SK-N-SH (cell line): ENCODE results near the gene LRMDA.

ENCODE experiments used
- CHD2 ChIP-seq: fragments of 150-350 bp; IDR thresholded peaks from 2 replicates; pipeline ENCODE4 v1.6.1; 2018; ENCODE audit warnings: low read length; ENCODE audit not compliant: partially characterized antibody
- CTCF ChIP-seq: fragments of 200-600 bp; sonication (generic); IDR thresholded peaks from 2 replicates; pipeline ENCODE4 v1.6.1; 2017; ENCODE audit warnings: antibody characterized with exemption, mild to moderate bottlenecking, moderate library complexity
- EZH2phosphoT487 ChIP-seq: fragments of 200-600 bp; sonication (generic); IDR thresholded peaks from 2 replicates; pipeline ENCODE4 v1.6.1; 2017; ENCODE audit warnings: low read depth, mixed run types, mild to moderate bottlenecking, antibody characterized with exemption, moderate library complexity, borderline replicate concordance
- GABPA ChIP-seq: IDR thresholded peaks from 2 replicates; pipeline ENCODE4 v1.4.0; 2012; ENCODE audit warnings: low read depth, mild to moderate bottlenecking
- IRF3 ChIP-seq: fragments of 150-350 bp; IDR thresholded peaks from 2 replicates; pipeline ENCODE4 v1.6.1; 2016; ENCODE audit warnings: mild to moderate bottlenecking, low read depth, low read length
- MXI1 ChIP-seq: IDR thresholded peaks from 2 replicates; pipeline ENCODE4 v1.6.1; 2012; ENCODE audit warnings: mild to moderate bottlenecking, low read depth, low read length, improper control_type of control experiment
- RFX5 ChIP-seq: IDR thresholded peaks from 2 replicates; pipeline ENCODE4 v1.6.1; 2012; ENCODE audit warnings: mild to moderate bottlenecking, improper control_type of control experiment, low read length
- RXRA ChIP-seq: IDR thresholded peaks from 2 replicates; pipeline ENCODE4 v1.4.0; 2012; ENCODE audit warnings: low read depth, mild to moderate bottlenecking, borderline replicate concordance
- YY1 ChIP-seq: IDR thresholded peaks from 2 replicates; pipeline ENCODE4 v1.4.0; 2012; ENCODE audit warnings: low read depth, mild to moderate bottlenecking
- TF ChIP-seq, protein P1 (sequence below): fragments of 150-350 bp; IDR thresholded peaks from 2 replicates; pipeline ENCODE4 v1.6.1; 2017; ENCODE audit warnings: antibody characterized with exemption, low read length, low read depth, borderline replicate concordance

GRCh38 chr10:75778665-75779064, 347.2 kb downstream of the LRMDA start:
- TF ChIP-seq CTCF (no peak), IRF3 (no peak), EZH2phosphoT487 (no peak), RXRA (no peak), MXI1 (no peak), RFX5 (no peak), YY1 (no peak), CHD2 (no peak), GABPA (no peak)
- TF ChIP-seq, protein P1, sequence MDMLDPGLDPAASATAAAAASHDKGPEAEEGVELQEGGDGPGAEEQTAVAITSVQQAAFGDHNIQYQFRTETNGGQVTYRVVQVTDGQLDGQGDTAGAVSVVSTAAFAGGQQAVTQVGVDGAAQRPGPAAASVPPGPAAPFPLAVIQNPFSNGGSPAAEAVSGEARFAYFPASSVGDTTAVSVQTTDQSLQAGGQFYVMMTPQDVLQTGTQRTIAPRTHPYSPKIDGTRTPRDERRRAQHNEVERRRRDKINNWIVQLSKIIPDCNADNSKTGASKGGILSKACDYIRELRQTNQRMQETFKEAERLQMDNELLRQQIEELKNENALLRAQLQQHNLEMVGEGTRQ, result no peak
